H7 (cell line): ENCODE data around the gene RAD51B. TPM values are rescaled to one million over a fixed set of nuclear protein-coding genes. Genes with fewer than 3 reads are reported as not detected.

ENCODE experiments used
- DNase-seq: peaks from one replicate; pipeline ENCODE4 v3.0.0; 2012
- H3K27me3 ChIP-seq: 2 replicates; pipeline ENCODE4 v1.6.0; 2011; ENCODE audit warnings: mild to moderate bottlenecking, low read length; ENCODE audit not compliant: control insufficient read depth, insufficient read depth
- H3K36me3 ChIP-seq: replicated peaks from 2 replicates; pipeline ENCODE4 v1.5.1; 2011; ENCODE audit warnings: low read length; ENCODE audit not compliant: control insufficient read depth, insufficient read depth
- H3K4me3 ChIP-seq: 2 replicates; pipeline ENCODE4 v1.5.1; 2011; ENCODE audit warnings: low read depth, mild to moderate bottlenecking, control low read depth, low read length, moderate library complexity; ENCODE audit not compliant: insufficient read depth
- total RNA-seq: library from RNA; depleted of rRNA; stranded (reverse); fragments of >200 nt; shearing (Covaris generic); gene quantifications from 2 replicates; pipeline ENCODE4 v1.2.3, GENCODE V29; 2014

Gene RAD51B
- total RNA-seq, 1 experiment from 2014 or later = 9.6 TPM

- no peak overlapping the region for H3K4me3 ChIP-seq
- H3K27me3 ChIP-seq = no peaks in the 10 kb centered on the region
- no peak for DNase-seq
- no peaks in the 10 kb centered on the region for H3K36me3 ChIP-seq
Observed at GRCh38 chr14:68135028-68135427, 315.4 kb downstream of the RAD51B start.

GRCh38 chr14:68135566-68135965 lies 316.0 kb downstream of the RAD51B start:
- no peak for DNase-seq
- H3K36me3 ChIP-seq = no peaks in the 10 kb centered on the region
- H3K27me3 ChIP-seq = no peaks in the 10 kb centered on the region
- H3K4me3 ChIP-seq = no peak overlapping the region

DNA sequence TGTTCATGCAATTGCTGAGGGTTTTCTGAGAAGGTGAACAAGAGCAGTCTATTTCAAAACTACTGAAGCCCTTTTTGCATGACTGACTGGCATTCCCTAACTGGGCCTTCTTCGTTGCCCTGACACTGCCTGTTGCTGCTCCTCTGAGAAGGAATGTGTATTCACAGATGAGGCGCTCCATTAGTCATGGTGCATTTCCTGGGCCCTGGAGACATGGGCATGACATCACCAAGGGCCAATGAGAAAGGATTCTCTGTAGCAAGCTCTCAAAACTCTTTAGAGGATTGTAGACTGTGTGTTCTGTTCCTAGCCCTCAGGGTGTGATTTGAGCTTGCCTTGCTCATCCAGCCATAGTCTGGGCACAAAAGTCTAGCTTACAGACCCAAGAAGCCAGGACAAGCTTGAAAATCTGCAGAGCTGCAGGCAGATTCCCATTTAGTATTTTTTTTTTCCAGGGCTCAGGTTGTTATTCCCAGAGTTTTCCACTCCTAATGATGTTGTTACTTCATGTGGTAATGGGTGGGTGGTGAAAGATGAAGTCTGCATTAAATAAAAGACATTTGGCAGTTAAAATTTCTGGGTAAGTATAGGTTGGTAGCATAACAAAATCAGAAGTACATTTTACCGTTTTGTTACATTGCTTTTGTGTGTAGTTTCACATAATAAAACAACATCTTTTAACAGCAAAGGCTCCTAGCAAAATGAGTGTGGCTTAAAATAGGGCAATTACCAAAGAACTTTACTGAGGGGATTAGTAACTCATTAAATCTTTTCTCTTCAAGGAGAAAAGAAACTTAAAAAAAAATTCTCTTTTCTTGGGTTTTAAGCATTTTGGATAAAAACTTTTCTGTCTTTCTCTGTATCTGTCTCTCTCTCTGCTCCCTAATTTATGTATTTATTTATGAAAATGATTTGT lies 318.4 kb downstream of the RAD51B start:
- Histone ChIP-seq H3K27me3 (no peaks in the 10 kb centered on the region), H3K36me3 (no peaks in the 10 kb centered on the region), H3K4me3 (no peak overlapping the region)
- DNase-seq = peak; percentile 22

DNA sequence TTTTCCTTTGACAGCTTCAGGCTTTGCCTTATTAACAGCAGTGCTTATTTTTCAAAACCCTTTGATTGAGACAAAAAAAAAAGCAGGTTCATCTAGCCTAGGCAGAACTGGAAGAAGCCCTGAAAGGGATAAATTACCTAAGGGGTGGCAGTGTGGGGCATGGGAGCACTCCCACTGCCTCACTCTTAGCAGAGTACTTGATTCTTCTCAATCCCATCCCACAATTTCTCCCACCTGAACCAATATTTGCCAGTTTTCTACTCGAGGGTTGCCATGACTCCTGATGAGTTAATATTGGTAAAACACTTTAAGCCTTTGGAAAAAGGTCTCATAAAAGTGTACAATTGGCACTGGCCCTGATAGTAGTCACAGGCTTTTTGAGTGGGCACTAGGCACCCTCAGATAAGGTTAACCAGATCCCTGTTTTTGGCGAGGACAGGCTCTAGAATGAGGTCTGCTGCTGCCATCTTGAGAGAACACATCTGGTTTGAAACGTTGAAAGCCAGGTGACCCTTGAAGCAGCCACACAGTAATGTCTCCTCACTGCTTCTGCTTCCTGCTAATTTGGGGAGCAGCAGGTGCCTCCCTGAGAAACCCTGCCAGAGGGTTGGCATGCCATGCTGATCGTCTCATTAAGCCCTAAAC lies 320.0 kb downstream of the RAD51B start:
- Histone ChIP-seq H3K36me3 (no peaks in the 10 kb centered on the region), H3K4me3 (no peak overlapping the region)

DNA sequence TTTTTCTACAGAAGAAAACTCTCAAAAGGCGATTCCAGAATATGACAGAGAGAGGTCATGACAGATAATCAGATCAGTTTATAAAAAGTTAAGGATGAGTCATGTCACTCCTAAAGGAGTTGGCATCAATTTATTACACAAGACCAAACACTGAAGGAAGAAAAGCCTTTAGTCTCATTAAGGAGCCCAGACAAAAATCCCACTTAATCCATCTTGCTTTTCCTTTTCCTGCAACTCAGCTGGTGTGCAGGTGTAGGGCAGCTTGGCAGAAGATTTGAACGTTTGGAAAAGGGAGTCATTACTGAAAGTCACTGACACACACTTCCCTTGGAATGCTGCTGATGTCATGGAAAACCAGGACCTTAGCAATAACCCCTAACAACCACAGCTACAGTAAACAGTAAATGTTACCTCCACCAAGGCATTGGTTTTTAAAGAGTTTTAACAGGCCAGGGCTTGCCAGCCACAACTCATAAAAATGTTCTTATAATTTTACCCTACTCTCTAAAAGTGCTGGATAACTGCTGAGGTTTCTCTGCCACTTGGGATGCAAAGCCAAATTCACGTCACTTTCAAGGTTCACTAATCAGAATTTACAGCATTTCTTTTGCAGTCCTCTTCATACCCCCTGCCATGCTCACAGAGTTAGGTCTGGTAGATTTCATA lies 320.6 kb downstream of the RAD51B start:
- DNase-seq = no peak
- Histone ChIP-seq H3K36me3 (no peaks in the 10 kb centered on the region), H3K4me3 (no peak overlapping the region), H3K27me3 (no peaks in the 10 kb centered on the region)

More for the DNA sequence above, 320.0 kb downstream of the RAD51B start:
- H3K27me3 ChIP-seq = no peaks in the 10 kb centered on the region
- no peak for DNase-seq

DNA sequence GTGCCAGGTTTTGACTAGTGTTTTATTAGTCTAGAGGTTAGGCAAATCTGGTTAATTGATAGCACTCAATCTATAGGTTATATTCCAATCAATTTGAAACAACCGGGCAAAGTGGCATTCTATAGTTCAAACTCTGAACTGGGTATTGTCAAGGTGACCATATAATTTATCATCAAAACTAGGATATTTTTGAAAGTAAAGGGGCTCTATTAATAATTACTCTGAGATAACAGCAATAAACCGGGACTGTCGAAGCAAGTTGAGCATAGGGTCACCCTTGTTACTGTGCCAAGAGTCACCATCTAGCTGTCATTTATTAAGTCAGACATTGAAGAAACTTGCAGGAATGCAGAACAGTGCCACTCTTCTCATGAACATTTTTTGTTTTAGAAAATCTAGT lies 321.2 kb downstream of the RAD51B start:
- DNase-seq = no peak
- H3K4me3 ChIP-seq = no peak overlapping the region
- no peaks in the 10 kb centered on the region for H3K27me3 ChIP-seq

GRCh38 chr14:68141281-68142088 lies 321.9 kb downstream of the RAD51B start:
- Histone ChIP-seq H3K36me3 (no peaks in the 10 kb centered on the region), H3K4me3 (no peak overlapping the region), H3K27me3 (no peaks in the 10 kb centered on the region)
- DNase-seq = no peak

More for the DNA sequence above, 321.2 kb downstream of the RAD51B start:
- H3K36me3 ChIP-seq = no peaks in the 10 kb centered on the region

DNA sequence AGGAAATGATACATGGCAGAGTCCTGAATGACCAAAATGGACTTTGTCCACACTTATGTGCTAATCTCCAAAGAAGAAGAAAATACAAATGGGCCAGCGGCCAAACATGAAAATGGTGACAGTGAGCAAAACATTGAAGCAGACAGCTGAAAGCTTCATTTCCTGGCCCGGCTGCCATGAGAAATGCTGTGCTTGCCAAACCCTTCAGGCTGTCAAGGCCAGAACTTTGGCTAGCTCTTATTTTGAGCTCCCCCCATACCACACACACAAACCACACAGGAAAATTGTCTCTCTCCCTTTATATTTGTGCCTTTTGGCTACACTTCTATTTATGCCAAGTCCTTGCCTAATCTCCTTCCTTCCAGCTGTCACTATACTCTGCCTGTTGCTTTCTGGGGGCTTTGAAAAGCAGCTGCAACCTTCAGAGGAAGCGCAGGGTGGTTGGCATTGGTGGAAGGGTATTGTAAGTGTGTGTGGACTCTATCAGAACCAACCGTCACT lies 323.8 kb downstream of the RAD51B start:
- Histone ChIP-seq H3K36me3 (no peaks in the 10 kb centered on the region), H3K4me3 (no peak overlapping the region), H3K27me3 (no peaks in the 10 kb centered on the region)
- DNase-seq = no peak

DNA sequence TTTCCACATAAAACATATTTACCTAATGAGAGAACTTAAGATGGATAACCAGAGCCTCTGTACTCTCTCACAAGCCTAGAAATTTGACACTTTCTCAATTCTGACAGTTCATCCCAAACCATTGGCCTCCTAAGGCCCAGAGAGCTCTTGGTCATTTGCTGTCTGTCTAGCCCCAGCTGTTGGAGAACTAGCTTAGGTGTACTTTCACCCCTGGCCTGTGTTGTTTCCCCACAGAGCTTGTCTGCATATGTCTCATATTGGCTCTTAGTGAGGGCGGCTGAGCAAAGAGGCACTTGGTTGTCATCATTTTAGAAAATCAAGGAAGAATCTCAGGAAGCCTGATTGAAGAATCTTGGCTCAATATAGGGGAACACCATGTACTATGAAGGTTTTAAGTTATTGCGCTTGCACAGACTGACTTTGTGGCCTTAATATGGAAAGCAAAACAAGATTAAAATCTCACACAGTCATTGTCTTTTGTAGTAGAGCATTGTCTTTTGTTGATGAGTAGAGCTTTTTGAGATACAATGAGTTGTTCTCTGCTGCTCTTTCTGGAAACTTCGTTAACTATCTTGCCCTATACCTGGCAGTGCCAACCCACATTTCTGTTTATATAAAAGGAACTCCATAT lies 324.6 kb downstream of the RAD51B start:
- DNase-seq = no peak
- Histone ChIP-seq H3K4me3 (no peak overlapping the region), H3K36me3 (no peaks in the 10 kb centered on the region), H3K27me3 (no peaks in the 10 kb centered on the region)

DNA sequence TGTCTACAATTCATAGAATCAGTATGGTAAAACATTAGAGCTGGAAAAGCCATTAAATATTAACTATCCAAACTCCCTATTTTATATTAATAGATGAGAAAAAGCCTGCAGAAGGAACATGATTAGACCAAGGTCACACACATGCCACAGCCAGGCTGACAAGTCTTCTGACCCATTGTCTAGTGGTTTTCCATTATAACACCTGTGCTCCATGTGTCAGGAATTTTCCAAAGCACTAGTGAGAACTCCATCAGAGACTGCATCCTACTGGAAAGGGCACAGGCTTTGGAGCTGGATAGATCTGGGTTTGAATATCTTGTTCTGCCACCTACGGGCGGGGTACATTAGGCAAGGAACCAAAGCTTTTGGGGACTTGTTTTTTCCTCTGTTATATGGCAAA lies 325.5 kb downstream of the RAD51B start:
- no peak overlapping the region for H3K4me3 ChIP-seq
- no peaks in the 10 kb centered on the region for H3K36me3 ChIP-seq
- H3K27me3 ChIP-seq = no peaks in the 10 kb centered on the region
- no peak for DNase-seq

- no peaks in the 10 kb centered on the region for H3K27me3 ChIP-seq
- H3K4me3 ChIP-seq = no peak overlapping the region
- no peaks in the 10 kb centered on the region for H3K36me3 ChIP-seq
- no peak for DNase-seq
Observed at GRCh38 chr14:68145539-68145938, 326.0 kb downstream of the RAD51B start.

GRCh38 chr14:68146818-68147217 lies 327.2 kb downstream of the RAD51B start:
- Histone ChIP-seq H3K36me3 (no peaks in the 10 kb centered on the region), H3K27me3 (no peaks in the 10 kb centered on the region)
- DNase-seq = no peak

GRCh38 chr14:68147303-68147702 lies 327.7 kb downstream of the RAD51B start:
- Histone ChIP-seq H3K27me3 (no peaks in the 10 kb centered on the region), H3K4me3 (no peak overlapping the region), H3K36me3 (no peaks in the 10 kb centered on the region)
- DNase-seq = no peak

More at GRCh38 chr14:68146818-68147217, 327.2 kb downstream of the RAD51B start:
- H3K4me3 ChIP-seq = no peak overlapping the region

- DNase-seq = no peak
- H3K4me3 ChIP-seq = no peak overlapping the region
- no peaks in the 10 kb centered on the region for H3K27me3 ChIP-seq
- no peaks in the 10 kb centered on the region for H3K36me3 ChIP-seq
Observed at GRCh38 chr14:68148276-68148675, 328.7 kb downstream of the RAD51B start.
